NB4 (cell line): Measurements from ENCODE around the gene EFNA2.

Source experiments
- MYC ChIP-seq: IDR thresholded peaks from 2 replicates; pipeline ENCODE4 v1.6.1; 2011; ENCODE audit warnings: low read depth, low read length
- POLR2A ChIP-seq: IDR thresholded peaks from 2 replicates; pipeline ENCODE4 v1.6.1; 2011; ENCODE audit warnings: mild to moderate bottlenecking; ENCODE audit not compliant: insufficient read length; ENCODE audit errors: extremely low read depth
- TF ChIP-seq, protein P1 (sequence below): IDR thresholded peaks from one replicate; pipeline ENCODE4 v1.5.1; 2012; ENCODE audit warnings: low read depth, low read length

DNA sequence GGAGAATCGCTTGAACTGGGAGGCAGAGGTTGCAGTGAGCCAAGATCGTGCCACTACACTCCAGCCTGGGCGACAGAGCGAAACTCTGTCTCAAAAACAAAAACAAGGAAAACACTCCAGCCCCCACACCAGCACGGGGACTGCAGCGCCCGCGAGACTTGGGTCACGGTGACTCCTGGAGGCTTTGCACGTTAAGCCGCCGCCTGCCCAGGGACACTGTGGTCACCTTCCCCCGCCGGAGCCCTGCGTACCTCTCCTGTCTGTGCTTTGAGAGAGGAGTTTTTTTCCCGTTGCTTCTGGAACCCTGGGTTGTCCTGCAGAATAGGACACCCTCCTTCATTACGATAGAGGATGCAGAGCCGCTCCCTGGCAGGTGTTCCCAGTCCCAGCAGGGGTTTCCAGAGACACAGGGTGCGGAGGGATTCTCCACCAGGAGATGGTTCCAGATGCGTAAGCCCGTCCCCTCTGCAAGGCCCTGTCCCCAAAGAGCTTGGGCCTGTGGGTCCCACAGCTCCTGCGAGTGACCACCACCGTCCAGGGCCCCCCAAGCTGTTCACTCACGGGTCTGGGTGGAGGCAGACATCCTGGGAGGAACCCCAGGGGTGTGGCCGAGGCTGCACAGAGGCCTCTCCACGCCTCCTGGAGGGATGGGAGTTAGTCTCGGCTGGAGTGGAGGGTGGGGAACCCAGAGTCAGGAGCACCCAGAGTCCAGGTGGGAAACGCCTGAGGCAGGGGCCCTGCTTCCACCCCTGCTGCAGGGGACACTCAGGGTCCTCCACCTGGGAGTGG is 55.2 kb downstream of the EFNA2 start:
- TF ChIP-seq, protein P1, sequence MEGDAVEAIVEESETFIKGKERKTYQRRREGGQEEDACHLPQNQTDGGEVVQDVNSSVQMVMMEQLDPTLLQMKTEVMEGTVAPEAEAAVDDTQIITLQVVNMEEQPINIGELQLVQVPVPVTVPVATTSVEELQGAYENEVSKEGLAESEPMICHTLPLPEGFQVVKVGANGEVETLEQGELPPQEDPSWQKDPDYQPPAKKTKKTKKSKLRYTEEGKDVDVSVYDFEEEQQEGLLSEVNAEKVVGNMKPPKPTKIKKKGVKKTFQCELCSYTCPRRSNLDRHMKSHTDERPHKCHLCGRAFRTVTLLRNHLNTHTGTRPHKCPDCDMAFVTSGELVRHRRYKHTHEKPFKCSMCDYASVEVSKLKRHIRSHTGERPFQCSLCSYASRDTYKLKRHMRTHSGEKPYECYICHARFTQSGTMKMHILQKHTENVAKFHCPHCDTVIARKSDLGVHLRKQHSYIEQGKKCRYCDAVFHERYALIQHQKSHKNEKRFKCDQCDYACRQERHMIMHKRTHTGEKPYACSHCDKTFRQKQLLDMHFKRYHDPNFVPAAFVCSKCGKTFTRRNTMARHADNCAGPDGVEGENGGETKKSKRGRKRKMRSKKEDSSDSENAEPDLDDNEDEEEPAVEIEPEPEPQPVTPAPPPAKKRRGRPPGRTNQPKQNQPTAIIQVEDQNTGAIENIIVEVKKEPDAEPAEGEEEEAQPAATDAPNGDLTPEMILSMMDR: no peak
- no peak for TF ChIP-seq MYC
- TF ChIP-seq POLR2A: no peak
